Vagina (tissue), 2 donors: ENCODE results near the gene CHN2. TPM values are rescaled to one million over a fixed set of nuclear protein-coding genes. Genes with fewer than 3 reads are reported as not detected.

ENCODE experiments used
- DNase-seq, 2 donors: peaks; one replicate each; pipeline ENCODE4 v3.0.0-alpha.2; 2017; ENCODE audit errors: extremely low spot score in 2 of 2
- H3K27ac ChIP-seq: fragments of 200-600 bp; sonication (generic); one replicate; pipeline ENCODE4 v1.5.1; 2019
- H3K27me3 ChIP-seq: fragments of 200-600 bp; sonication (generic); one replicate; pipeline ENCODE4 v1.5.1; 2019
- H3K36me3 ChIP-seq, 2 donors: fragments of 200-600 bp; sonication (generic); one replicate each; pipeline ENCODE4 v1.5.1; 2017 to 2019
- H3K4me1 ChIP-seq: fragments of 200-600 bp; sonication (generic); one replicate; pipeline ENCODE4 v1.5.1; 2019
- H3K4me3 ChIP-seq, 2 donors: fragments of 200-600 bp; sonication (generic); 1 replicate in 1 of 2; 2 replicates in 1 of 2; pipeline ENCODE4 v1.5.1; 2016 to 2019
- H3K9me3 ChIP-seq: fragments of 200-600 bp; sonication (generic); one replicate; pipeline ENCODE4 v1.5.1; 2019
- POLR2A ChIP-seq, 2 donors: fragments of 450-650 bp; IDR thresholded peaks; one replicate each; pipeline ENCODE4 v1.6.1; 2017; ENCODE audit warnings: antibody characterized with exemption in 2 of 2, mild to moderate bottlenecking in 2 of 2, moderate library complexity in 2 of 2
- POLR2AphosphoS5 ChIP-seq, 2 donors: sonication (generic); formaldehyde crosslinking; IDR thresholded peaks; one replicate each; pipeline ENCODE4 v1.9.0; 2017; ENCODE audit warnings: antibody characterized with exemption in 2 of 2, mild to moderate bottlenecking in 2 of 2, low read depth in 1 of 2; ENCODE audit not compliant: insufficient read depth in 1 of 2
- intact Hi-C: fragments of 100-400 bp; cut with DNase I; formaldehyde crosslinking; loops from one replicate; pipeline ENCODE4 v1.15.1; 2023
- total RNA-seq: library from RNA; depleted of rRNA; stranded (reverse); fragments of >200 nt; gene quantifications from one replicate; pipeline ENCODE4 v1.2.3, GENCODE V29; 2016
- TF ChIP-seq, protein P1 (sequence below), 3 experiments: fragments of 450-650 bp in 2 of 3; fragments of 200-600 bp in 1 of 3; sonication (generic) in 1 of 3; IDR thresholded peaks; one replicate each; pipeline ENCODE4 v1.5.1; 2017 to 2019; ENCODE audit warnings: antibody characterized with exemption in 3 of 3, mild to moderate bottlenecking in 2 of 3, moderate library complexity in 2 of 3

CHN2 gene
- total RNA-seq, 1 donor from 2014 or later = 11.0 TPM

DNA sequence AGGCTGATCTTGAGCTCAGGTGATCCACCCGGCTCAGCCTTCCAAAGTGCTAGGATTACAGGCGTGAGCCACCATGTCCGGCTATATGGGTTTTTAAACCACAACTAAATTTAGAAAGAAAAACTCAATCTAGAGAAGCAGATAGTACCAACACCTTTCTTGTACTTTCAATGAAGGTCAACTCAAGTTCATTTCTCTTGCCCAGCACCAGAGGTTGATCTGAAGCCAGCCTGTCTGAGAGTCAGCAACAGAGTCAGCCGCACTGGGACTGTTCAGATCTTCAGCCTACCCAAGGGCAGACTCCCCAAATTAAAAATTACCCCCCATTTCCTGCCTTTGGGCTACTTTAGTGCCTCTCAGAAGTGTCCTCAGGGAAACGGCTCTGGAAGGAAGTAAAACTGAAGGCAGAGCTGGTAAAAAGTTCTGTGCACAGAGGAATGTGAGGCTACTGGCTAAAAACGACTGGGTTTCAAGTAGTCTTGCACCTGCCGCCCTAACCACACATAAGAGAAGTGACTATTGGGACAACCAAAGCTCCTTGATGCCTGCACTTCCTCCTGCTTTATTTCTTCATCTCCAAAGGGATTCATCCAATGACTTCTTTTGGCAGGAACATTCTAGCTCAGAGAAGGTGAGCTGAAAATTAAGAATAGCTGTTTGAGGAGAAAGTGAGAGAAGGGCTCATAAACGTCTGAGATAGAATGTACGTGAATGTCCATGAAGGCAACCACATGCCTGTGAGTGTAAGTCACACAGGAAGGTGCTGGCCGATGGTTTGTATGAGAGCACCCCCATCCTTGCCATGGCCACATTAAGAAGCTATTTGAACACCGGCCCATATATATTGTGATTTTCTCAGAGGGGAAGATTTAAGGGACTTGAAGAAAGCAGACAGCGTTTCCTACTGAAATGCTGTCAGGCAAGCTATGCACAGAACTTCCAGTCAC is 226.7 kb downstream of the CHN2 start:
- TF ChIP-seq POLR2A (IDR thresholded peaks at IDR 0.05) = no peak
- TF ChIP-seq, protein P1, sequence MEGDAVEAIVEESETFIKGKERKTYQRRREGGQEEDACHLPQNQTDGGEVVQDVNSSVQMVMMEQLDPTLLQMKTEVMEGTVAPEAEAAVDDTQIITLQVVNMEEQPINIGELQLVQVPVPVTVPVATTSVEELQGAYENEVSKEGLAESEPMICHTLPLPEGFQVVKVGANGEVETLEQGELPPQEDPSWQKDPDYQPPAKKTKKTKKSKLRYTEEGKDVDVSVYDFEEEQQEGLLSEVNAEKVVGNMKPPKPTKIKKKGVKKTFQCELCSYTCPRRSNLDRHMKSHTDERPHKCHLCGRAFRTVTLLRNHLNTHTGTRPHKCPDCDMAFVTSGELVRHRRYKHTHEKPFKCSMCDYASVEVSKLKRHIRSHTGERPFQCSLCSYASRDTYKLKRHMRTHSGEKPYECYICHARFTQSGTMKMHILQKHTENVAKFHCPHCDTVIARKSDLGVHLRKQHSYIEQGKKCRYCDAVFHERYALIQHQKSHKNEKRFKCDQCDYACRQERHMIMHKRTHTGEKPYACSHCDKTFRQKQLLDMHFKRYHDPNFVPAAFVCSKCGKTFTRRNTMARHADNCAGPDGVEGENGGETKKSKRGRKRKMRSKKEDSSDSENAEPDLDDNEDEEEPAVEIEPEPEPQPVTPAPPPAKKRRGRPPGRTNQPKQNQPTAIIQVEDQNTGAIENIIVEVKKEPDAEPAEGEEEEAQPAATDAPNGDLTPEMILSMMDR (IDR thresholded peaks at IDR 0.05) = no peak
- TF ChIP-seq POLR2AphosphoS5 (IDR thresholded peaks at IDR 0.05; ENCODE audit: insufficient read depth in 1 of 2, low read depth in 1 of 2) = no peak
- H3K27ac ChIP-seq = no peak overlapping the region
- no peaks in the 10 kb centered on the region for H3K9me3 ChIP-seq
- intact Hi-C loops = no loop called here
- no peak overlapping the region for H3K4me3 ChIP-seq
- no peaks in the 10 kb centered on the region for H3K4me1 ChIP-seq
- no peak for DNase-seq
- H3K36me3 ChIP-seq = no peaks in the 10 kb centered on the region
- no peaks in the 10 kb centered on the region for H3K27me3 ChIP-seq

DNA sequence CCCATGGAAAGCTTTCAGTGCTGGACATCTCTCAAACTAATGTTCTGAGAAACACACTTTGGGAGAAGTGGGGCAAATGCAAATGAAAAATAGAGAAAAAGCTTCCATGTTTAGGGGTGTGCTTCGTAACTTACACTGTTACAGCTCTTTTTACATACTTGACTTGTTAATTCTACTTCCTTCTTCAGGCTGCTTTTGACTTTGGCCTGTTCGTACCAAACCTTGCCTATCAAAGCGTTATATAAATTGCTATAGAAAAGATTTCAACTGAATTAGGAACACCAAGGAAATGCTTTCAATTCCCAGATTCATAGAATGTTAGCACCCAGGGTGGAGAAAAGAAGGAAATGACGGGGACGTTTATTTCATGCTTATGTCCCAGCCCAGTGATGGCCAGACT is 228.3 kb downstream of the CHN2 start:
- TF ChIP-seq POLR2A (IDR thresholded peaks at IDR 0.05) (no peak), POLR2AphosphoS5 (IDR thresholded peaks at IDR 0.05; ENCODE audit: insufficient read depth in 1 of 2, low read depth in 1 of 2) (no peak)
- TF ChIP-seq, protein P1 (IDR thresholded peaks at IDR 0.05) = no peak
- no peaks in the 10 kb centered on the region for H3K9me3 ChIP-seq
- H3K27me3 ChIP-seq = no peaks in the 10 kb centered on the region
- no peak overlapping the region for H3K27ac ChIP-seq
- no peaks in the 10 kb centered on the region for H3K4me1 ChIP-seq
- intact Hi-C loops = no loop called here
- no peak for DNase-seq
- no peak overlapping the region for H3K4me3 ChIP-seq
- no peaks in the 10 kb centered on the region for H3K36me3 ChIP-seq

DNA sequence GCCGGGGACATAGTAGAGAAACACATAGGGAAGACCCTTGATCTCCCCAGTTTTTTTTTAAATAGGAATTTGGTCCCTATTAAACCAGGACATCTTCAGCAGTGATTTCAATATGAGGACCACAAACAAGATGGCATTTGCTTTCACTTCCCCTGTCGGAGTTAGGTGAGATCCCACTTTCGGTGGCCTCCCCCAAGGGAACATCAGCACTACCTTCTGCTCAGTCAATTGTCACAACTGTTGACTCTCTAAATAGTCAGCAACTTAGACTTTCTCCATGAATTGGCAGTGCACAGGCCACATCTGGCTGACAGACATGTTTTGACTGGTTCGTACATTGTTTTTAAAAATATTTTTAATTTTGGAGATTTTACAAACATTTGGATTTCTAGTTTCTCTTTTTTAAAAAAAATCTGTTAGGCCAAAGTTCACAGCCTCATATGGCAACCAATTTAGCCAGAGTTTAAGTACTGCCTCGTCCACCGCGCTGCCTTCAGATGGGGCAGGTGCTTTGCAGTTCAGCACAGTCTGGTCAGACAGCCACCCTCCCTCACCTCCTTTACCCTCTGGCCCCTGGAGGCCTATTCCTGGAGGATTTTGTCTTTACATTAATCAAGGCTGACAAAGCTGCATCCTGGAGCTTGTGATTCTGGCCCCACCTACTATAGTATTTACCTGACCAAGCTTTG is 229.9 kb downstream of the CHN2 start:
- no peak for TF ChIP-seq POLR2A (IDR thresholded peaks at IDR 0.05)
- TF ChIP-seq, protein P1 (IDR thresholded peaks at IDR 0.05) = no peak
- no peak for TF ChIP-seq POLR2AphosphoS5 (IDR thresholded peaks at IDR 0.05; ENCODE audit: insufficient read depth in 1 of 2, low read depth in 1 of 2)
- Histone ChIP-seq H3K4me3 (no peak overlapping the region), H3K4me1 (no peaks in the 10 kb centered on the region), H3K9me3 (no peaks in the 10 kb centered on the region), H3K36me3 (no peaks in the 10 kb centered on the region), H3K27ac (no peak overlapping the region), H3K27me3 (no peaks in the 10 kb centered on the region)
- intact Hi-C loops = no loop called here
- no peak for DNase-seq

DNA sequence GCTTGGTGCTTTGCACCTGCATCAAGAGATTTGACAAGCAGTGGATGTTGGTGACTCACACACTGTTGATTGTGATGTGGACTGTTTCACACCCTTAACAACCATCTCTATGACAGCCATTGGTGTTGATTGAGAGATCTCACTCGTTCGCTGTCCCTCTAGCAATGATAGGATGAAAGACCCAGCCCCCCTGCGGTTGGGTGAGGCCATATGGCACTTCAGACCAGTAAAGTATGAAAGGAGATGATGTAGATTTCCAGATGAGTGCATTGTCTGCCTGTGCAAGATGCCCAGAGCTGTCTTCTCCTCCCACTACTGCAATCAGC is 230.4 kb downstream of the CHN2 start:
- no peak overlapping the region for H3K4me3 ChIP-seq

More for the DNA sequence above, 230.4 kb downstream of the CHN2 start:
- no peaks in the 10 kb centered on the region for H3K36me3 ChIP-seq
- intact Hi-C loops = no loop called here
- no peaks in the 10 kb centered on the region for H3K27me3 ChIP-seq
- H3K9me3 ChIP-seq = no peaks in the 10 kb centered on the region
- H3K4me1 ChIP-seq = no peaks in the 10 kb centered on the region
- TF ChIP-seq, protein P1 (IDR thresholded peaks at IDR 0.05) = no peak
- no peak for TF ChIP-seq POLR2A (IDR thresholded peaks at IDR 0.05)
- no peak for TF ChIP-seq POLR2AphosphoS5 (IDR thresholded peaks at IDR 0.05; ENCODE audit: insufficient read depth in 1 of 2, low read depth in 1 of 2)
- H3K27ac ChIP-seq = no peak overlapping the region
- no peak for DNase-seq
